K562 (cell line): ENCODE results near the gene ZNF865. TPM values are rescaled to one million over a fixed set of nuclear protein-coding genes. Genes with fewer than 3 reads are reported as not detected.

ENCODE experiments used
- ARID2 ChIP-seq: fragments of 450-650 bp; IDR thresholded peaks from 2 replicates; pipeline ENCODE4 v1.6.1; 2017; ENCODE audit warnings: antibody characterized with exemption, mild to moderate bottlenecking
- CLOCK ChIP-seq: fragments of 250-450 bp; sonication (Bioruptor Pico); IDR thresholded peaks from 2 replicates; pipeline ENCODE4 v1.4.0; 2020; ENCODE audit warnings: mild to moderate bottlenecking, moderate library complexity, borderline replicate concordance
- E2F1 ChIP-seq: sonication (generic); formaldehyde crosslinking; IDR thresholded peaks from 2 replicates; pipeline ENCODE4 v1.8.1; 2023; ENCODE audit warnings: mild to moderate bottlenecking, missing genetic modification reagents, moderate library complexity
- EHMT2 ChIP-seq: fragments of 450-650 bp; IDR thresholded peaks from 2 replicates; pipeline ENCODE4 v1.6.1; 2018; ENCODE audit warnings: antibody characterized with exemption
- IFI16 ChIP-seq: fragments of 250-450 bp; sonication (Bioruptor Pico); IDR thresholded peaks from 2 replicates; pipeline ENCODE4 v2.1.2; 2022; ENCODE audit warnings: mild to moderate bottlenecking, inconsistent platforms
- JUN ChIP-seq, 2 experiments: sonication (generic) in 1 of 2; formaldehyde crosslinking in 1 of 2; IDR thresholded peaks; 2 replicates each; pipeline versions ENCODE4 v1.6.1 to v1.8.0; 2012 to 2022; ENCODE audit warnings: borderline replicate concordance in 2 of 2, mild to moderate bottlenecking in 2 of 2, improper control_type of control experiment in 1 of 2, low read depth in 1 of 2, low read length in 1 of 2, missing genetic modification reagents in 1 of 2
- MLX ChIP-seq, 2 experiments: fragments of 450-650 bp in 1 of 2; sonication (generic) in 1 of 2; formaldehyde crosslinking; conservative IDR thresholded peaks; 2 replicates each; pipeline versions ENCODE4 v1.4.0 to v1.8.1; 2020 to 2022; ENCODE audit warnings: mild to moderate bottlenecking in 1 of 2, missing genetic modification reagents in 1 of 2
- NEUROD1 ChIP-seq: fragments of 150-350 bp; IDR thresholded peaks from 2 replicates; pipeline ENCODE4 v1.6.1; 2014; ENCODE audit warnings: borderline replicate concordance, low read length, low read depth; ENCODE audit not compliant: partially characterized antibody
- NFIC ChIP-seq: fragments of 450-650 bp; IDR thresholded peaks from 2 replicates; pipeline ENCODE4 v1.6.1; 2017; ENCODE audit warnings: mild to moderate bottlenecking, inconsistent platforms
- TAF15 ChIP-seq: fragments of 200-400 bp; formaldehyde crosslinking; IDR thresholded peaks from 2 replicates; pipeline ENCODE4 v1.6.1; 2017; ENCODE audit warnings: mild to moderate bottlenecking, low read depth, low read length, moderate library complexity
- ZC3H4 ChIP-seq: sonication (generic); formaldehyde crosslinking; IDR thresholded peaks from 2 replicates; pipeline ENCODE4 v1.9.0; 2021; ENCODE audit warnings: missing genetic modification reagents, borderline replicate concordance
- ZFX ChIP-seq: sonication (generic); formaldehyde crosslinking; IDR thresholded peaks from 2 replicates; pipeline ENCODE4 v1.8.0; 2022; ENCODE audit warnings: mild to moderate bottlenecking, missing genetic modification reagents, moderate library complexity
- ZNF395 ChIP-seq: fragments of 200-800 bp; sonication (Bioruptor generic); IDR thresholded peaks from 2 replicates; pipeline ENCODE4 v1.6.1; 2017; ENCODE audit warnings: missing genetic modification characterization, missing compliant biosample characterization
- ZNF449 ChIP-seq: fragments of 250-450 bp; sonication (Bioruptor Pico); IDR thresholded peaks from 2 replicates; pipeline ENCODE4 v1.8.0; 2022; ENCODE audit warnings: moderate library complexity, mild to moderate bottlenecking, inconsistent platforms
- ZNF511 ChIP-seq: sonication (generic); formaldehyde crosslinking; IDR thresholded peaks from 2 replicates; pipeline ENCODE4 v1.8.0; 2022; ENCODE audit warnings: mild to moderate bottlenecking, missing genetic modification reagents
- ZNF57 ChIP-seq: fragments of 450-650 bp; formaldehyde crosslinking; IDR thresholded peaks from 2 replicates; pipeline ENCODE4 v1.4.0; 2020; ENCODE audit warnings: mild to moderate bottlenecking, moderate library complexity
- ZNF766 ChIP-seq: fragments of 200-800 bp; sonication (Bioruptor generic); conservative IDR thresholded peaks from 2 replicates; pipeline ENCODE4 v1.6.1; 2016; ENCODE audit warnings: missing genetic modification characterization, missing compliant biosample characterization
- ZNF79 ChIP-seq: fragments of 250-450 bp; sonication (Bioruptor Pico); IDR thresholded peaks from 2 replicates; pipeline ENCODE4 v1.4.0; 2020; ENCODE audit warnings: low read depth, mild to moderate bottlenecking, moderate library complexity
- ZZZ3 ChIP-seq: fragments of 450-650 bp; IDR thresholded peaks from 2 replicates; pipeline ENCODE4 v1.6.1; 2016; ENCODE audit warnings: antibody characterized with exemption, mild to moderate bottlenecking, moderate library complexity
- polyA plus RNA-seq, 8 experiments: library from polyadenylated mRNA; depleted of rRNA in 4 of 8; stranded (reverse) in 5 of 8; unstranded in 3 of 8; fragments of >200 nt; fragmentation: Nextera tagmentation in 2 of 8; fragmentation: Illumina TruSeq in 1 of 8; extraction: Ambion mirVana in 2 of 8; extraction: Trizol in 1 of 8; gene quantifications; 2 replicates each; pipeline versions ENCODE4 v1.2.1 to v1.2.3, GENCODE V29; 2011 to 2014; ENCODE audit warnings: inconsistent platforms in 1 of 8, missing spikeins in 1 of 8
- total RNA-seq, 7 experiments: library from RNA; depleted of rRNA in 6 of 7; stranded (reverse); fragments of >200 nt in 6 of 7; fragmentation: Illumina TruSeq in 2 of 7; extraction: Trizol in 2 of 7; gene quantifications; 2 replicates each; pipeline versions ENCODE4 v1.2.1 to v1.2.3, GENCODE V29; 2011 to 2021; ENCODE audit warnings: low replicate concordance in 1 of 7

Gene ZNF865
- total and polyA plus RNA-seq, 9 of the 15 experiments (the other 6 are each of a cell fraction or from before 2014, with no cell fraction given): 0.40 to 18.8 (median 1.6) TPM; not detected in 2

- TF ChIP-seq JUN (IDR thresholded peaks at IDR 0.05; ENCODE audit: borderline replicate concordance, low read depth, low read length): peak; percentile 75; the same call in 1 of the 2 replicates
- peak; percentile 87; the same call in 1 of the 2 replicates for TF ChIP-seq JUN (CRISPR knock-in tag; IDR thresholded peaks at IDR 0.05; ENCODE audit: borderline replicate concordance)
- no peak for TF ChIP-seq ZNF449 (CRISPR knock-in tag)
- no peak for TF ChIP-seq ARID2
- no peak for TF ChIP-seq TAF15
- TF ChIP-seq MLX (CRISPR knock-in tag; conservative IDR thresholded peaks at IDR 0.05): peak in 1 of 2 experiments; percentile 96; a peak in 1 of 4 replicates
- TF ChIP-seq EHMT2: no peak
- TF ChIP-seq ZZZ3: no peak
- 0 out of 2 replicates have a peak, but pooled peaks have one; percentile 25 for TF ChIP-seq CLOCK
- TF ChIP-seq ZNF79: no peak
- no peak for TF ChIP-seq NFIC
- TF ChIP-seq ZNF511 (CRISPR knock-in tag): peak; percentile 99
- peak; percentile 95 for TF ChIP-seq E2F1 (CRISPR knock-in tag)
- no peak for TF ChIP-seq ZNF57 (CRISPR knock-in tag)
- peak; percentile 93 for TF ChIP-seq ZFX (CRISPR knock-in tag)
- no peak for TF ChIP-seq ZC3H4 (CRISPR knock-in tag)
- no peak for TF ChIP-seq ZNF395 (CRISPR knock-in tag)
- TF ChIP-seq NEUROD1: no peak
- TF ChIP-seq ZNF766 (CRISPR knock-in tag): no peak
- 0 out of 2 replicates have a peak, but pooled peaks have one; percentile 64 for TF ChIP-seq IFI16
These were observed 34.7 kb downstream of the ZNF865 start (continued) for GRCh38 chr19:55640043-55640576.
